ENCODE measurements around the gene VAMP2. TPM values are rescaled to one million over a fixed set of nuclear protein-coding genes. Genes with fewer than 3 reads are reported as not detected.

The VAMP2 gene
- total and polyA plus RNA-seq, 9 of the 15 experiments (the other 6 are each of a cell fraction or from before 2014, with no cell fraction given), result 2.3 to 31.8 (median 6.0) TPM

GRCh38 chr17:8138672-8139371 is 23.9 kb downstream of the VAMP2 start (continued):
- no peak for TF ChIP-seq THRB (CRISPR knock-in tag; conservative IDR thresholded peaks at IDR 0.05)
- no peak for TF ChIP-seq ZNF184 (CRISPR knock-in tag; IDR thresholded peaks at IDR 0.05)
- TF ChIP-seq NR3C1 (CRISPR knock-in tag; IDR thresholded peaks at IDR 0.05), result no peak; the same call in 1 of the 2 replicates
- TF ChIP-seq ZNF398 (CRISPR knock-in tag; IDR thresholded peaks at IDR 0.05), result no peak
- TF ChIP-seq ZNF551 (CRISPR knock-in tag; IDR thresholded peaks at IDR 0.05), result no peak
- TF ChIP-seq PTRF (tag; IDR thresholded peaks at IDR 0.05), result no peak
- no peak for TF ChIP-seq ZNF408 (CRISPR knock-in tag; IDR thresholded peaks at IDR 0.05; ENCODE audit: low read depth)
- TF ChIP-seq HLTF (IDR thresholded peaks at IDR 0.05), result no peak
- TF ChIP-seq ZNF280A (IDR thresholded peaks at IDR 0.05; ENCODE audit: low read depth, partially characterized antibody), result no peak
- TF ChIP-seq JUNB (CRISPR knock-in tag; conservative IDR thresholded peaks at IDR 0.05), result no peak
- peak; percentile 65 for TF ChIP-seq ZBTB8A (IDR thresholded peaks at IDR 0.05; ENCODE audit: partially characterized antibody)
- TF ChIP-seq REST (IDR thresholded peaks at IDR 0.05; ENCODE audit: borderline replicate concordance), result peak; percentile 99
- no peak for TF ChIP-seq REST (CRISPR knock-in tag; IDR thresholded peaks at IDR 0.05; ENCODE audit: low read depth)
